ENCODE data around the gene CDKL4.
"Not testable (repeated sequence)": the region's sequence is repeated elsewhere in the genome, so short reads cannot be mapped to it uniquely, and the experiment has no call there.

Gene CDKL4

GRCh38 chr2:39144416-39144815, 99.4 kb downstream of the CDKL4 start:
- H3K36me3 ChIP-seq (ENCODE audit: control insufficient read depth, insufficient read depth, low read length): no peaks in the 10 kb centered on the region
- H3K27ac ChIP-seq (ENCODE audit: low read depth, low read length): no peak overlapping the region

GRCh38 chr2:39142904-39143605, 100.7 kb downstream of the CDKL4 start:
- Histone ChIP-seq H3K27me3 (ENCODE audit: control insufficient read depth, insufficient read depth, low read length) (no peaks in the 10 kb centered on the region), H3K4me1 (ENCODE audit: control insufficient read depth, insufficient read depth, low read length) (peaks cover 3% of the 10 kb centered on the region), H3K27ac (ENCODE audit: low read depth, low read length) (no peak overlapping the region), H3K36me3 (ENCODE audit: control insufficient read depth, insufficient read depth, low read length) (no peaks in the 10 kb centered on the region), H3K9ac (ENCODE audit: low read length) (no peak overlapping the region), H3K4me3 (ENCODE audit: low read length) (no peak overlapping the region)

More at GRCh38 chr2:39144416-39144815, 99.4 kb downstream of the CDKL4 start:
- no peaks in the 10 kb centered on the region for H3K27me3 ChIP-seq (ENCODE audit: control insufficient read depth, insufficient read depth, low read length)
- no peak overlapping the region for H3K4me3 ChIP-seq (ENCODE audit: low read length)
- H3K4me1 ChIP-seq (ENCODE audit: control insufficient read depth, insufficient read depth, low read length): peaks cover 3% of the 10 kb centered on the region
- no peak overlapping the region for H3K9ac ChIP-seq (ENCODE audit: low read length)

DNA sequence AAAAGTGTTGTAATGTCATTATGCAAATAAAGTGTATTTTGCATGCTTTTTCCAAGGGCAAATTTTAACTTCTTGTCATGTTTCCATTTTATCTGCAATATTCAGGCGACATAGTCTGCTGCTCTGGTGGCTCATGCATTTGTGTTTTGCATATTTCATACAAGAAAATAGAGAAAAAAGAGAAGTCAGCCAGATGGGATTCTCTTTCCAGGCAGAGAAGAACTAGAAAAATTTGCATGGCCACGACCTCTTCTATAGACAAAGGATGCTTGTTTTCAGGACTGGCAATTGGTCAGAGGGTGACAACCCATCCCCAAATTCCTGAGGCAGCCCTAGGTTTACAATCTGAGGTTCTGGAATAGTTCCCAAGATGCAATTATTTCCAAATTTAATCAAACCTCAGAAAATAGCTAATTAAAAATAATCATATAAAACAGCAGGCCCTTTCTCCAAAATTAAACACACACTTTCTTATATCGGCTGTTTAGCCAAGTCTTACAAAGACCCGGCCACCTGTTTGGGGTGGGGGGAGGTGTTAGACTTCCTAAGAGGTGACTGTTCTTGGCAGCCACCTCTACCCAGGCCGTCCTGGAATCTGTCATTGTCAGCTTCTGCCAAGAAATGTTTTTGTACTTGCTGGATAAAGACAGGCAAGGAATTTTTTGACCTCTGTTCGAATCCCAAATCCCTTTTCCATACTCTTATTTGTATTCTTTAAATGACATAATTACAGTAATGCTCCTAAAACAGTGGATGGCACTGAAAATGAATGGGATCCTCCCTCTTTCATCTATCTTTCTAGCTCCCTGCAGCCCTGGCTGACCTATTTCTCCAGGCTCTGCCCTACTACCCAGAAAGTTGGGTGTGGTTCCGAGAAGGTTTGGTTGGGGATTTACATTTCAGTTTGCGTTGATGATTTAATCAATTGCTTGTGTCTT, 102.2 kb downstream of the CDKL4 start:
- Histone ChIP-seq H3K4me3 (ENCODE audit: low read length) (no peak overlapping the region), H3K4me1 (ENCODE audit: control insufficient read depth, insufficient read depth, low read length) (peaks cover 3% of the 10 kb centered on the region), H3K9ac (ENCODE audit: low read length) (no peak overlapping the region), H3K27me3 (ENCODE audit: control insufficient read depth, insufficient read depth, low read length) (no peaks in the 10 kb centered on the region), H3K36me3 (ENCODE audit: control insufficient read depth, insufficient read depth, low read length) (no peaks in the 10 kb centered on the region), H3K27ac (ENCODE audit: low read depth, low read length) (no peak overlapping the region)

GRCh38 chr2:39140948-39141333, 102.8 kb downstream of the CDKL4 start:
- H3K4me3 ChIP-seq (ENCODE audit: low read length); H3K4me1 ChIP-seq (ENCODE audit: control insufficient read depth, insufficient read depth, low read length); H3K36me3 ChIP-seq (ENCODE audit: control insufficient read depth, insufficient read depth, low read length); H3K27me3 ChIP-seq (ENCODE audit: control insufficient read depth, insufficient read depth, low read length); H3K27ac ChIP-seq (ENCODE audit: low read depth, low read length); H3K9ac ChIP-seq (ENCODE audit: low read length): not testable (repeated sequence)

DNA sequence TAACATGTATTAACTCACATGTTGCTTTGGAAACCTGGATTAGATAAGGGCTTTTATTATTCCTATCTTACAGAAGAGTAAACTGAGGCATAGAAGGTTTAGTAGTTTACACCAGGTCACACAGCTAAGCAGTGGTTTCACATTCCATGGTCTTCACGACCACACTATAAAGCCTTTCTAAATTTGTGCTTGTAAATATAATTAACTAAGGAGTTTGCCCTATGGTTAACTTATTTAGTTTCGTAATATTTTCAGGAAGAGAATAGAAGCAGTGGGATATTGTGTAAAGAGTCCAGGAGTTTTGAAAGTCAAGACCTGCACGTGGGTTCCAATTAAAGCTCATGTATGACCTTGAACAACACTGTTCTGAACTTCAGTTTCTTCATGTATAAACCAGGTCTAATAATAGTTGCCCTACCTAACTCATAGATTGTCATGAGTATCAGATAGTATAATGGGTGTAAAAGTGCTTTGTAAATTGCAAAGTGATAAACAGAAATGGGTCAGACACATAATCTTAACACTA, 103.4 kb downstream of the CDKL4 start:
- no peak overlapping the region for H3K9ac ChIP-seq (ENCODE audit: low read length)
- H3K27me3 ChIP-seq (ENCODE audit: control insufficient read depth, insufficient read depth, low read length): no peaks in the 10 kb centered on the region
- H3K4me1 ChIP-seq (ENCODE audit: control insufficient read depth, insufficient read depth, low read length): peaks cover 3% of the 10 kb centered on the region
- no peak overlapping the region for H3K27ac ChIP-seq (ENCODE audit: low read depth, low read length)
- no peaks in the 10 kb centered on the region for H3K36me3 ChIP-seq (ENCODE audit: control insufficient read depth, insufficient read depth, low read length)
- no peak overlapping the region for H3K4me3 ChIP-seq (ENCODE audit: low read length)

DNA sequence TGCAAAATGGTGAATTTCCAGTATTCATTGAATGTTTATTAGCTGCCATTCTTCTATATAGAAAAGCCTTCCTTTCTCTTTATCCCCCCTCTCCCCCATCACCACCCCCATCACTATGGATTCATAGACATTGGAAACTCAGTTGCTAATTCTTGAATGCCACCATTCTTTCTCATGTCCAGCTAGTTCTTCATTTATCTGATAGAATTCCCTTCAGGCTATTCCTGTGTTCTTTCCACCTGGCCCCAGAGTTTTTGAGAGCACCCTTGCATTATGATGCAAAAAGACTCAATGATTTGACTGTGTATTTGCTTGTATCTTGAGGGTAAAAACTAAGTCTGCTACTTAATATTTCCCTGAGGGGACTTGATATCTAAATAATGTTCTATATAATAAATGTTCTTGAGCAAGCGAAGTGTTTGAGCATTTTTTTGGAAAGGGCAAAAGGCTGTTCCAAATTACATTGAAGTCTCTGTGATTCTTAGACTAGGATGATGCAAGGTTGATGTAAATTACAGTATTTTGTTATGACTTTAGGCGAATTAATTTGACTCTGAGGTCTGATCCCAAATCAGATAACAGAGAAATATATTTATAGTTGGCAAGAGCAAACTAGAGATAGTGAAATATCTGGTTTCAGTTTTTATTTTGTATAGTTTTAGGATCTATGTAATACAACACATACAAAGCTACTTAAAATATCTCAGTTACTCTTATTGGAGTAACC, 104.1 kb downstream of the CDKL4 start:
- Histone ChIP-seq H3K27ac (ENCODE audit: low read depth, low read length) (no peak overlapping the region), H3K27me3 (ENCODE audit: control insufficient read depth, insufficient read depth, low read length) (no peaks in the 10 kb centered on the region), H3K4me3 (ENCODE audit: low read length) (no peak overlapping the region), H3K4me1 (ENCODE audit: control insufficient read depth, insufficient read depth, low read length) (peaks cover 3% of the 10 kb centered on the region), H3K36me3 (ENCODE audit: control insufficient read depth, insufficient read depth, low read length) (no peaks in the 10 kb centered on the region), H3K9ac (ENCODE audit: low read length) (no peak overlapping the region)

DNA sequence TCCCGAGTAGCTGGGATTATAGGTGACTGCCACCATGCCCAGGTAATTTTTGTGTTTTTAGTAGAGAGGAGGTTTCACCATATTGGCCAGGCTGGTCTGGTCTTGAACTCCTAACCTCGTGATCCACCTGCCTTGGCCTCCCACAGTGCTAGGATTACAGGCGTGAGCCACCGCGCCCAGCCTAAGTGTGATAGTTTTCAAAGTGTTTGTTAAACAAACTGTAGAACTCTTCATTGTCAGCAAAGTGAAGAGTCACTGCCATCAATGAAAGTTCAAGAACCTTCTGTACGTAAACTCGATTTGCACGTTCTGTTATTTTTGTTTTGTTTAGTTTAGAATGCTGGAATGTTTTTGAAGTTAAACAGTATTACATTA, 104.9 kb downstream of the CDKL4 start:
- peaks cover 3% of the 10 kb centered on the region for H3K4me1 ChIP-seq (ENCODE audit: control insufficient read depth, insufficient read depth, low read length)
- no peak overlapping the region for H3K27ac ChIP-seq (ENCODE audit: low read depth, low read length)
- no peaks in the 10 kb centered on the region for H3K27me3 ChIP-seq (ENCODE audit: control insufficient read depth, insufficient read depth, low read length)
- H3K36me3 ChIP-seq (ENCODE audit: control insufficient read depth, insufficient read depth, low read length): no peaks in the 10 kb centered on the region
- H3K4me3 ChIP-seq (ENCODE audit: low read length): no peak overlapping the region
- no peak overlapping the region for H3K9ac ChIP-seq (ENCODE audit: low read length)

DNA sequence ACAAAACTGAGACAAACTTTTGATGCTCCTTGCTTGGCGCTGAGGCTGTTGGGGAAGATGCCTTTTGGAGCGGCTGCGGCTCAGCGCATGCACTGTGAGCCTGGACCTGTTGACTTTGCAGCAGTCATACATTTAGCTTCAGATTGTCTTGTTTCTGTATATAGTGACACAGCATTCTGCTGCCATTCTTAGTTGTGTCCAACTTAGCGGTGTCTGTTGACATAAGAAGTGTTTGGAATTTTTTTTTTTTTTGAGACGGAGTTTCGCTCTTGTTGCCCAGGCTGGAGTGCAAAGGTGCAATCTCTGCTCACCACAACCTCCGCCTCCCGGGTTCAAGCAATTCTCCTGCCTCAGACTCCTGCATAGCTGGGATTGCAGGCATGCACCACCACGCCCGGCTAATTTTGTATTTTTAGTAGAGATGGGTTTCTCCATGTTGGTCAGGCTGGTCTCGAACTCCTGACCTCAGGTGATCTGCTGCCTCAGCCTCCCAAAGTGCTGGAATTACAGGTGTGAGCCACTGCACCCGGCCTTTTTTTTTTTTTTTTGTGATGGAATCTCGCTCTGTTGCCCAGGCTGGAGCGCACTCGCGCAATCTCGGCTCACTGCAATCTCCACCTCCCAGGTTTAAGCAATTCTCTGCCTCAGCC, 105.5 kb downstream of the CDKL4 start:
- H3K27me3 ChIP-seq (ENCODE audit: control insufficient read depth, insufficient read depth, low read length); H3K27ac ChIP-seq (ENCODE audit: low read depth, low read length); H3K4me1 ChIP-seq (ENCODE audit: control insufficient read depth, insufficient read depth, low read length); H3K36me3 ChIP-seq (ENCODE audit: control insufficient read depth, insufficient read depth, low read length); H3K4me3 ChIP-seq (ENCODE audit: low read length); H3K9ac ChIP-seq (ENCODE audit: low read length): not testable (repeated sequence)

GRCh38 chr2:39136799-39137198, 107.0 kb downstream of the CDKL4 start:
- Histone ChIP-seq H3K4me1 (ENCODE audit: control insufficient read depth, insufficient read depth, low read length) (peaks cover under 1% of the 10 kb centered on the region), H3K27ac (ENCODE audit: low read depth, low read length) (no peak overlapping the region), H3K4me3 (ENCODE audit: low read length) (no peak overlapping the region), H3K27me3 (ENCODE audit: control insufficient read depth, insufficient read depth, low read length) (no peaks in the 10 kb centered on the region), H3K36me3 (ENCODE audit: control insufficient read depth, insufficient read depth, low read length) (no peaks in the 10 kb centered on the region), H3K9ac (ENCODE audit: low read length) (no peak overlapping the region)

GRCh38 chr2:39135690-39136259, 108.0 kb downstream of the CDKL4 start:
- no peak overlapping the region for H3K27ac ChIP-seq (ENCODE audit: low read depth, low read length)
- no peak overlapping the region for H3K4me3 ChIP-seq (ENCODE audit: low read length)
- H3K36me3 ChIP-seq (ENCODE audit: control insufficient read depth, insufficient read depth, low read length): no peaks in the 10 kb centered on the region
- H3K9ac ChIP-seq (ENCODE audit: low read length): no peak overlapping the region
- H3K27me3 ChIP-seq (ENCODE audit: control insufficient read depth, insufficient read depth, low read length): no peaks in the 10 kb centered on the region
- H3K4me1 ChIP-seq (ENCODE audit: control insufficient read depth, insufficient read depth, low read length): no peaks in the 10 kb centered on the region

- Histone ChIP-seq H3K4me1 (ENCODE audit: control insufficient read depth, insufficient read depth, low read length) (no peaks in the 10 kb centered on the region), H3K27ac (ENCODE audit: low read depth, low read length) (no peak overlapping the region), H3K9ac (ENCODE audit: low read length) (no peak overlapping the region), H3K4me3 (ENCODE audit: low read length) (no peak overlapping the region), H3K36me3 (ENCODE audit: control insufficient read depth, insufficient read depth, low read length) (no peaks in the 10 kb centered on the region), H3K27me3 (ENCODE audit: control insufficient read depth, insufficient read depth, low read length) (no peaks in the 10 kb centered on the region)
Observed at GRCh38 chr2:39133215-39133851, 110.4 kb downstream of the CDKL4 start.

Data from rectal smooth muscle tissue (tissue), 1 donor.